NAMALWA (cell line): ENCODE measurements around the gene TBX1.

Source experiments
- DNase-seq: peaks from one replicate; pipeline ENCODE4 v3.0.0-alpha.2; 2015; ENCODE audit warnings: low spot score

The TBX1 gene

GRCh38 chr22:19815093-19815822 is 54.7 kb downstream of the TBX1 start:
- DNase-seq: no peak

GRCh38 chr22:19815823-19816290 is 55.3 kb downstream of the TBX1 start:
- no peak for DNase-seq

- DNase-seq: no peak
Observed at GRCh38 chr22:19816372-19817119, 56.0 kb downstream of the TBX1 start.
